Stimulated activated naive B cell treated with anti-CD40 and anti-IgM and Interleukin-4, amounts not matched to agents 10 μg/mL and 1 μg/mL and 100 μg/mL, for 72 hours (primary cell): ENCODE results near the gene NXNL1.
"Not testable (repeated sequence)": the region's sequence is repeated elsewhere in the genome, so short reads cannot be mapped to it uniquely, and the experiment has no call there.

Experiments
- ATAC-seq, 2 donors: fragments of 150-1000 bp; cut with Tn5 transposase; replicated peaks; 2 replicates each; pipeline ENCODE4 v1.10.0; 2021; ENCODE audit warnings: moderate library complexity in 1 of 2
- DNase-seq: peaks from one replicate; pipeline ENCODE4 v3.0.0; 2021
- H3K27ac Mint-ChIP-seq: one replicate; pipeline ENCODE4 v1.8.0; 2022; ENCODE audit warnings: mild to moderate bottlenecking, mixed read lengths
- H3K27me3 Mint-ChIP-seq, 2 donors: one replicate each; pipeline ENCODE4 v1.8.0; 2022; ENCODE audit warnings: mixed read lengths in 2 of 2
- H3K36me3 Mint-ChIP-seq, 2 donors: one replicate each; pipeline ENCODE4 v1.8.0; 2022; ENCODE audit warnings: mixed read lengths in 2 of 2, mild to moderate bottlenecking in 1 of 2
- H3K4me1 Mint-ChIP-seq, 2 donors: one replicate each; pipeline ENCODE4 v1.8.0; 2022; ENCODE audit warnings: mixed read lengths in 2 of 2, mild to moderate bottlenecking in 1 of 2
- H3K4me3 Mint-ChIP-seq, 2 donors: one replicate each; pipeline ENCODE4 v1.8.0; 2022; ENCODE audit warnings: mild to moderate bottlenecking in 2 of 2, mixed read lengths in 2 of 2, moderate library complexity in 1 of 2
- H3K9me3 Mint-ChIP-seq, 2 donors: one replicate each; pipeline ENCODE4 v1.8.0; 2022; ENCODE audit warnings: mixed read lengths in 2 of 2, mild to moderate bottlenecking in 1 of 2

NXNL1 gene

GRCh38 chr19:17475011-17475540 lies 14.3 kb upstream of the NXNL1 start:
- H3K4me1 Mint-ChIP-seq: peaks cover 8 to 15% of the 10 kb centered on the region in 2 donors
- H3K4me3 Mint-ChIP-seq, DNase-seq, H3K27ac Mint-ChIP-seq, H3K36me3 Mint-ChIP-seq, H3K27me3 Mint-ChIP-seq, H3K9me3 Mint-ChIP-seq, ATAC-seq: not testable (repeated sequence)

- DNase-seq: no peak
- no peak for ATAC-seq
- peaks cover 22 to 31% of the 10 kb centered on the region in 2 donors for H3K4me1 Mint-ChIP-seq
- H3K9me3 Mint-ChIP-seq: no peaks in the 10 kb centered on the region
- no peak overlapping the region for H3K4me3 Mint-ChIP-seq
- no peaks in the 10 kb centered on the region for H3K36me3 Mint-ChIP-seq
- H3K27me3 Mint-ChIP-seq: peaks cover 0 to 4% of the 10 kb centered on the region in 2 donors
- no peak overlapping the region for H3K27ac Mint-ChIP-seq
These were observed 12.3 kb upstream of the NXNL1 start for GRCh38 chr19:17473041-17473440.

- DNase-seq (no peak), ATAC-seq (no peak)
- H3K4me3 Mint-ChIP-seq: peak overlapping the region; percentile 93 to 95
- H3K9me3 Mint-ChIP-seq: no peaks in the 10 kb centered on the region
- peaks cover 28 to 39% of the 10 kb centered on the region in 2 donors for H3K4me1 Mint-ChIP-seq
- H3K36me3 Mint-ChIP-seq: no peaks in the 10 kb centered on the region
- H3K27me3 Mint-ChIP-seq: peaks cover 0 to 4% of the 10 kb centered on the region in 2 donors
- H3K27ac Mint-ChIP-seq: no peak overlapping the region
These were observed 10.8 kb upstream of the NXNL1 start for GRCh38 chr19:17471410-17472125.

GRCh38 chr19:17470068-17470841 lies 9.5 kb upstream of the NXNL1 start, which contains the start of gene SLC27A1:
Gene SLC27A1, plus strand, starts transcription at chr19:17470524. Its CDS starts 17 bp downstream, at chr19:17470541.
- no peaks in the 10 kb centered on the region for H3K36me3 Mint-ChIP-seq
- DNase-seq: peak; percentile 92
- H3K27ac Mint-ChIP-seq: peak within 1 kb of the TSS; percentile 91
- H3K27me3 Mint-ChIP-seq: peaks cover 4 to 7% of the 10 kb centered on the region in 2 donors
- peak; percentile 86 to 87 for ATAC-seq
- H3K4me3 Mint-ChIP-seq: peak within 1 kb of the TSS; percentile 93 to 95
- peaks cover 31 to 49% of the 10 kb centered on the region in 2 donors for H3K4me1 Mint-ChIP-seq
- H3K9me3 Mint-ChIP-seq: no peaks in the 10 kb centered on the region

GRCh38 chr19:17469481-17470067 lies 8.8 kb upstream of the NXNL1 start:
- Mint-ChIP-seq H3K36me3 (no peaks in the 10 kb centered on the region), H3K4me1 (peaks cover 31 to 49% of the 10 kb centered on the region in 2 donors), H3K27ac (peak overlapping the region; percentile 91), H3K4me3 (peak overlapping the region; percentile 93 to 95), H3K9me3 (no peaks in the 10 kb centered on the region), H3K27me3 (peaks cover 4 to 7% of the 10 kb centered on the region in 2 donors)
- ATAC-seq: peak; percentile 82 to 86
- peak; percentile 80 for DNase-seq

GRCh38 chr19:17469092-17469480 lies 8.4 kb upstream of the NXNL1 start:
- Mint-ChIP-seq H3K9me3 (no peaks in the 10 kb centered on the region), H3K4me1 (peaks cover 31 to 49% of the 10 kb centered on the region in 2 donors), H3K27ac (peak overlapping the region; percentile 91), H3K27me3 (peaks cover 4 to 7% of the 10 kb centered on the region in 2 donors), H3K4me3 (peak overlapping the region; percentile 93 to 95), H3K36me3 (no peaks in the 10 kb centered on the region)
- ATAC-seq: peak; percentile 1 to 4
- DNase-seq: no peak

- no peak for ATAC-seq
These were observed 7.8 kb upstream of the NXNL1 start for GRCh38 chr19:17468302-17469091.

GRCh38 chr19:17467471-17468301 lies 7.0 kb upstream of the NXNL1 start:
- no peak for DNase-seq
- ATAC-seq: no peak
- H3K9me3 Mint-ChIP-seq: no peaks in the 10 kb centered on the region
- peaks cover 31 to 49% of the 10 kb centered on the region in 2 donors for H3K4me1 Mint-ChIP-seq
- no peak overlapping the region for H3K27ac Mint-ChIP-seq
- H3K36me3 Mint-ChIP-seq: no peaks in the 10 kb centered on the region
- H3K4me3 Mint-ChIP-seq: no peak overlapping the region
- H3K27me3 Mint-ChIP-seq: peaks cover 4 to 7% of the 10 kb centered on the region in 2 donors

More at GRCh38 chr19:17468302-17469091, 7.8 kb upstream of the NXNL1 start:
- H3K27me3 Mint-ChIP-seq: peaks cover 4 to 7% of the 10 kb centered on the region in 2 donors
- peaks cover 31 to 49% of the 10 kb centered on the region in 2 donors for H3K4me1 Mint-ChIP-seq
- peak overlapping the region; percentile 91 for H3K27ac Mint-ChIP-seq
- no peak for DNase-seq
- H3K9me3 Mint-ChIP-seq: no peaks in the 10 kb centered on the region
- H3K4me3 Mint-ChIP-seq: peak overlapping the region; percentile 93 to 95
- no peaks in the 10 kb centered on the region for H3K36me3 Mint-ChIP-seq

GRCh38 chr19:17466487-17466850 lies 5.7 kb upstream of the NXNL1 start:
- Mint-ChIP-seq H3K4me1 (peaks cover 31 to 43% of the 10 kb centered on the region in 2 donors), H3K27me3 (peaks cover 4 to 10% of the 10 kb centered on the region in 2 donors), H3K4me3 (no peak overlapping the region), H3K9me3 (no peaks in the 10 kb centered on the region), H3K36me3 (no peaks in the 10 kb centered on the region), H3K27ac (no peak overlapping the region)
- ATAC-seq (no peak), DNase-seq (no peak)

- DNase-seq (no peak), ATAC-seq (no peak)
- Mint-ChIP-seq H3K4me1 (peaks cover 0 to 5% of the 10 kb centered on the region in 2 donors), H3K36me3 (no peaks in the 10 kb centered on the region), H3K9me3 (no peaks in the 10 kb centered on the region), H3K27ac (no peak overlapping the region), H3K4me3 (no peak overlapping the region), H3K27me3 (peaks cover 31 to 62% of the 10 kb centered on the region in 2 donors)
These were observed 1.8 kb downstream of the NXNL1 start for GRCh38 chr19:17458970-17459369.

- Mint-ChIP-seq H3K27ac (no peak overlapping the region), H3K4me3 (no peak overlapping the region), H3K27me3 (peaks cover 37 to 71% of the 10 kb centered on the region in 2 donors), H3K9me3 (peaks cover 3% of the 10 kb centered on the region in 2 donors), H3K4me1 (peaks cover 6 to 8% of the 10 kb centered on the region in 2 donors), H3K36me3 (peaks cover 2 to 3% of the 10 kb centered on the region in 2 donors)
- DNase-seq (no peak), ATAC-seq (no peak)
These were observed 3.1 kb downstream of the NXNL1 start for GRCh38 chr19:17457616-17458015.

- H3K27me3 Mint-ChIP-seq: peaks cover 41 to 68% of the 10 kb centered on the region in 2 donors
- H3K4me1 Mint-ChIP-seq: peaks cover 6 to 8% of the 10 kb centered on the region in 2 donors
- H3K4me3 Mint-ChIP-seq: no peak overlapping the region
- peaks cover 2 to 3% of the 10 kb centered on the region in 2 donors for H3K36me3 Mint-ChIP-seq
- ATAC-seq (no peak), DNase-seq (no peak)
- H3K9me3 Mint-ChIP-seq: peaks cover 3% of the 10 kb centered on the region in 2 donors
- H3K27ac Mint-ChIP-seq: no peak overlapping the region
These were observed 4.6 kb downstream of the NXNL1 start for GRCh38 chr19:17456127-17456526.
